CD14-positive monocyte (primary cell): ENCODE results near the gene KRT79. TPM values are rescaled to one million over a fixed set of nuclear protein-coding genes. Genes with fewer than 3 reads are reported as not detected.

ENCODE experiments used
- DNase-seq, 3 donors: peaks; one replicate each; pipeline ENCODE4 v3.0.0-alpha.2; 2011 to 2022
- H2AFZ ChIP-seq: 2 replicates; pipeline ENCODE4 v1.6.0; 2012; ENCODE audit warnings: mild to moderate bottlenecking, low read depth, low read length, inconsistent platforms; ENCODE audit not compliant: insufficient read depth, poor library complexity, severe bottlenecking
- H3K27ac ChIP-seq, 2 donors: 1 replicate in 1 of 2; 2 replicates in 1 of 2; pipeline ENCODE4 v1.5.1; 2012 to 2013; ENCODE audit warnings: low read length in 2 of 2, control low read depth in 1 of 2, inconsistent platforms in 1 of 2, low read depth in 1 of 2, mild to moderate bottlenecking in 1 of 2
- H3K27me3 ChIP-seq, 2 donors: one replicate each; pipeline versions ENCODE4 v1.6.0 to v1.6.1; 2011 to 2013; ENCODE audit warnings: low read length in 2 of 2; ENCODE audit not compliant: control insufficient read depth in 2 of 2, insufficient read depth in 2 of 2
- H3K36me3 ChIP-seq, 2 donors: replicated peaks in 1 of 2; 1 replicate in 1 of 2; 2 replicates in 1 of 2; pipeline versions ENCODE4 v1.5.1 to v1.6.1; 2012 to 2013; ENCODE audit warnings: low read length in 2 of 2, control low read depth in 1 of 2, inconsistent platforms in 1 of 2, mild to moderate bottlenecking in 1 of 2; ENCODE audit not compliant: insufficient read depth in 2 of 2, control insufficient read depth in 1 of 2
- H3K4me1 ChIP-seq, 2 donors: 1 replicate in 1 of 2; 2 replicates in 1 of 2; pipeline versions ENCODE4 v1.5.1 to v1.6.1; 2012 to 2013; ENCODE audit warnings: low read length in 2 of 2, control low read depth in 1 of 2, inconsistent platforms in 1 of 2, mild to moderate bottlenecking in 1 of 2, moderate library complexity in 1 of 2; ENCODE audit not compliant: insufficient read depth in 2 of 2, control insufficient read depth in 1 of 2
- H3K4me2 ChIP-seq: replicated peaks from 2 replicates; pipeline ENCODE3; 2012; ENCODE audit warnings: low read length, moderate library complexity, mild to moderate bottlenecking; ENCODE audit not compliant: poor library complexity, severe bottlenecking; ENCODE audit errors: extremely low read depth
- H3K4me3 ChIP-seq, 3 experiments: fragments of 200-600 bp in 1 of 3; sonication (generic) in 1 of 3; replicated peaks in 1 of 3; 1 replicate in 2 of 3; 2 replicates in 1 of 3; pipeline ENCODE4 v1.5.1; 2011 to 2013; ENCODE audit warnings: low read length in 3 of 3, mild to moderate bottlenecking in 3 of 3, control low read depth in 2 of 3, low read depth in 2 of 3, inconsistent platforms in 1 of 3, moderate library complexity in 1 of 3
- H3K79me2 ChIP-seq: 2 replicates; pipeline ENCODE4 v1.6.0; 2012; ENCODE audit warnings: mild to moderate bottlenecking, control low read depth, inconsistent platforms, low read length, moderate library complexity; ENCODE audit not compliant: insufficient read depth
- H3K9ac ChIP-seq: 2 replicates; pipeline ENCODE4 v1.6.0; 2017; ENCODE audit warnings: low read length, mild to moderate bottlenecking; ENCODE audit not compliant: insufficient read depth, poor library complexity, severe bottlenecking
- H3K9me3 ChIP-seq, 2 donors: replicated peaks in 1 of 2; 1 replicate in 1 of 2; 2 replicates in 1 of 2; pipeline versions ENCODE4 v1.5.1 to v1.6.1; 2012 to 2013; ENCODE audit warnings: low read length in 2 of 2, control low read depth in 1 of 2; ENCODE audit not compliant: control insufficient read depth in 1 of 2, insufficient read depth in 1 of 2
- H4K20me1 ChIP-seq: 2 replicates; pipeline ENCODE4 v1.6.0; 2012; ENCODE audit warnings: mild to moderate bottlenecking, low read length, control low read depth, moderate library complexity; ENCODE audit not compliant: insufficient read depth
- H3K27ac Mint-ChIP-seq, 7 donors: one replicate each; pipeline ENCODE4 v1.8.0; 2020; ENCODE audit warnings: mild to moderate bottlenecking in 7 of 7, mixed read lengths in 7 of 7, moderate library complexity in 6 of 7, inconsistent platforms in 2 of 7
- H3K27me3 Mint-ChIP-seq, 3 donors: one replicate each; pipeline ENCODE4 v1.8.0; 2021 to 2022; ENCODE audit warnings: low read depth in 3 of 3, mild to moderate bottlenecking in 3 of 3, mixed read lengths in 3 of 3, moderate library complexity in 3 of 3, inconsistent platforms in 1 of 3
- H3K36me3 Mint-ChIP-seq, 2 donors: one replicate each; pipeline ENCODE4 v1.8.0; 2020; ENCODE audit warnings: mixed read lengths in 2 of 2, inconsistent platforms in 1 of 2, mild to moderate bottlenecking in 1 of 2
- H3K4me1 Mint-ChIP-seq: one replicate; pipeline ENCODE4 v1.8.0; 2020; ENCODE audit warnings: mild to moderate bottlenecking, mixed read lengths
- H3K4me3 Mint-ChIP-seq, 2 donors: one replicate each; pipeline ENCODE4 v1.8.0; 2020; ENCODE audit warnings: mild to moderate bottlenecking in 2 of 2, mixed read lengths in 2 of 2, moderate library complexity in 1 of 2
- H3K9me3 Mint-ChIP-seq, 7 donors: one replicate each; pipeline ENCODE4 v1.8.0; 2020 to 2022; ENCODE audit warnings: mixed read lengths in 7 of 7, mild to moderate bottlenecking in 6 of 7, moderate library complexity in 6 of 7, inconsistent platforms in 2 of 7
- CTCF ChIP-seq: fragments of 200-600 bp; IDR thresholded peaks from one replicate; pipeline ENCODE4 v1.8.0; 2022; ENCODE audit warnings: antibody characterized with exemption, mild to moderate bottlenecking
- WGBS: methylation state at CpG from one replicate; pipeline ENCODE4 v1.1.5; 2013; ENCODE audit warnings: missing lambda C conversion rate; ENCODE audit not compliant: insufficient coverage; 5-methylcytosine and 5-hydroxymethylcytosine counted together
- intact Hi-C, 2 donors: fragments of 100-400 bp; cut with micrococcal nuclease; formaldehyde crosslinking; loops; one replicate each; pipeline versions ENCODE4 v1.15.0 to v1.15.1; 2023
- polyA plus RNA-seq, 3 donors: library from polyadenylated mRNA; depleted of rRNA in 1 of 3; unstranded in 2 of 3; stranded (reverse) in 1 of 3; fragments of 300-500 nt in 2 of 3; fragments of >200 nt in 1 of 3; fragmentation: Illumina TruSeq in 2 of 3; gene quantifications; 1 replicate in 2 of 3; 2 replicates in 1 of 3; pipeline ENCODE4 v1.2.3, GENCODE V29; 2012 to 2021

The KRT79 gene
- polyA plus RNA-seq, 3 donors: not detected

GRCh38 chr12:52867642-52868041 is 33.5 kb upstream of the KRT79 start:
- peak overlapping the region in 1 of 2 donors; percentile 77 for H3K4me3 Mint-ChIP-seq
- H3K4me2 ChIP-seq: peak overlapping the region; percentile 63

GRCh38 chr12:52867152-52867551 is 33.0 kb upstream of the KRT79 start:
- no peak overlapping the region for H3K27ac ChIP-seq
- H3K4me1 ChIP-seq: peaks cover 23 to 35% of the 10 kb centered on the region in 2 donors
- H3K36me3 ChIP-seq: no peaks in the 10 kb centered on the region
- Mint-ChIP-seq H3K27ac (peak overlapping the region in 5 of 7 donors; percentile 15 to 79 (median 68)), H3K9me3 (no peaks in the 10 kb centered on the region), H3K27me3 (peaks cover 4 to 7% (median 5%) of the 10 kb centered on the region in 3 donors), H3K4me1 (peaks cover 37% of the 10 kb centered on the region), H3K4me3 (peak overlapping the region; percentile 47 to 77), H3K36me3 (no peaks in the 10 kb centered on the region)
- WGBS: 94% methylated on average over 2 of the region's 5 CpGs
- H2AFZ ChIP-seq: peak overlapping the region; percentile 85
- peak overlapping the region in 2 of 3 experiments; percentile 8 to 58 for H3K4me3 ChIP-seq
- intact Hi-C loops: no loop called here
- H4K20me1 ChIP-seq: no peaks in the 10 kb centered on the region
- DNase-seq: no peak
- no peaks in the 10 kb centered on the region for H3K9me3 ChIP-seq
- no peaks in the 10 kb centered on the region for H3K27me3 ChIP-seq
- no peaks in the 10 kb centered on the region for H3K79me2 ChIP-seq
- H3K4me2 ChIP-seq: peak overlapping the region; percentile 63
- peak overlapping the region; percentile 21 for H3K9ac ChIP-seq
- no peak for TF ChIP-seq CTCF

More at GRCh38 chr12:52867642-52868041, 33.5 kb upstream of the KRT79 start:
- no peak for TF ChIP-seq CTCF
- peaks cover 23 to 35% of the 10 kb centered on the region in 2 donors for H3K4me1 ChIP-seq
- Mint-ChIP-seq H3K36me3 (no peaks in the 10 kb centered on the region), H3K4me1 (peaks cover 37% of the 10 kb centered on the region), H3K27ac (peak overlapping the region in 4 of 7 donors; percentile 1 to 68 (median 29)), H3K27me3 (peaks cover 3 to 7% (median 5%) of the 10 kb centered on the region in 3 donors), H3K9me3 (no peaks in the 10 kb centered on the region)
- H3K36me3 ChIP-seq: no peaks in the 10 kb centered on the region
- WGBS: 1% methylated on average over 9 of the region's 9 CpGs
- H4K20me1 ChIP-seq: no peaks in the 10 kb centered on the region
- no peaks in the 10 kb centered on the region for H3K79me2 ChIP-seq
- H3K4me3 ChIP-seq: peak overlapping the region in 2 of 3 experiments; percentile 8 to 58
- DNase-seq: peak; percentile 61 to 69 (median 63)
- H3K9me3 ChIP-seq: no peaks in the 10 kb centered on the region
- peak overlapping the region in 1 of 2 donors; percentile 20 for H3K27ac ChIP-seq
- H3K27me3 ChIP-seq: no peaks in the 10 kb centered on the region
- peak overlapping the region; percentile 21 for H3K9ac ChIP-seq
- H2AFZ ChIP-seq: peak overlapping the region; percentile 85
- intact Hi-C loops: no loop called here
